ENCODE data around the gene ZC3H7A. TPM values are rescaled to one million over a fixed set of nuclear protein-coding genes. Genes with fewer than 3 reads are reported as not detected.

Gene ZC3H7A
- total and polyA plus RNA-seq, 10 of the 15 experiments (the other 5 are each of a cell fraction or from before 2014, with no cell fraction given) = 46.3 to 188 (median 68.6) TPM

DNA sequence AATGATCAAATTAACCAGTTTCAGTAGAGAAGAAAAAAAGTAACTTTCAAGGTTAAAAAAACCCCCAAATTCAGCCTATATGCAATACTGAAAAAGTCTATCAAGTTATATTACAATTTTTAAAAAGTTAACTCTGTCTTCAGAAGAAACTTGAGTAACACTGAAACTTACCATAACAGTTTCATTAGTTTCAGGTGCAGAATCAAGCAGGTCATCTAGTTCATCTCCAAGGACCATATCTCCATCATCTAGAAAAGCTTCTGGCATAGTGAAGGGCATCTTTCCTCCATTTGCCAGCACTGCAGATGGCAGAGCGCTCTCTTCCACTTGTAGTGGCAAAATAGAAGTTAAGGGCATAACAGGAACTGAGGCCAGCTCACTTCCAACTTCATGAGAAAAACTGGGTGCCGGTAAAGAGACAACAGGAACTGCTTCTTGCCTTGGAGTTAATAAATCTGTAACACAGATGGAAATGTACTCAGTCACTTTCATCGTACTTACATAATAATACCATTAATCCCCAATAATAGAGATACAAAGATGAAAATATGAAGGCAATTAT is 22.9 kb downstream of the ZC3H7A start:
- Histone ChIP-seq H3K79me2 (ENCODE audit: control insufficient read depth, insufficient read depth, low read length) (peaks cover 34% of the 10 kb centered on the region), H4K20me1 (ENCODE audit: control insufficient read depth, insufficient read depth) (no peaks in the 10 kb centered on the region), H3K9ac (ENCODE audit: control insufficient read depth, insufficient read depth, low read length) (no peak overlapping the region), H3K9me3 (replicated peaks; ENCODE audit: control insufficient read depth, insufficient read depth, low read length) (no peaks in the 10 kb centered on the region), H3K4me3 (peak overlapping the region; percentile 48; the same call in 1 of the 2 replicates), H3K4me1 (ENCODE audit: control insufficient read depth, insufficient read depth, low read length) (peaks cover 54% of the 10 kb centered on the region), H3K27ac (ENCODE audit: control insufficient read depth, insufficient read depth) (peak overlapping the region; percentile 48), H3K4me2 (ENCODE audit: control insufficient read depth, insufficient read depth) (peak overlapping the region; percentile 78), H3K36me3 (ENCODE audit: control insufficient read depth in 2 of 2, insufficient read depth in 2 of 2, low read length in 1 of 2) (peaks cover 8 to 31% of the 10 kb centered on the region in 2 experiments), H3K27me3 (replicated peaks in 1 of 2; ENCODE audit: control insufficient read depth in 2 of 2, insufficient read depth in 2 of 2, low read length in 1 of 2) (no peaks in the 10 kb centered on the region), H2AFZ (ENCODE audit: control insufficient read depth, low read depth, low read length) (no peak overlapping the region)
- POLR2A ChIA-PET = interaction anchor here (0.6 to 21.9 kb wide), 5 partner anchors 8 to 403 kb away, joined by 3 to 410 read pairs (median 6); partner anchors contain the start of gene ZC3H7A
- DNase-seq (ENCODE audit: low read depth, low spot score) (no peak), ATAC-seq (peak; percentile 80), FAIRE-seq (no peak)
- SMC1A ChIA-PET (ENCODE audit: uncharacterized antibody, unreplicated experiment) = interaction anchor here (0.9 to 10.3 kb wide), 5 partner anchors 9 to 33 kb away, joined by 3 to 82 read pairs (median 7); partner anchors contain the start of genes TXNDC11 and ZC3H7A
- intact Hi-C loops (cut with micrococcal nuclease; ENCODE audit: unreplicated experiment) = no loop called here
- in situ Hi-C loops (cut with MboI) = no loop called here
- BruUV-seq (replicated peaks) = no TSS peak
- TF ChIP-seq SPI1 (IDR thresholded peaks at IDR 0.05; ENCODE audit: borderline replicate concordance, insufficient read depth, low read depth, low read length) (peak; percentile 42; the same call in 1 of the 2 replicates), RUNX3 (IDR thresholded peaks at IDR 0.05; ENCODE audit: low read length) (peak; percentile 28; the same call in 1 of the 2 replicates), TARDBP (IDR thresholded peaks at IDR 0.05; ENCODE audit: borderline replicate concordance) (0 out of 2 replicates have a peak, but pooled peaks have one; percentile 30), YY1 (IDR thresholded peaks at IDR 0.05; ENCODE audit: low read depth, low read length) (0 out of 2 replicates have a peak, but pooled peaks have one; percentile 16), BMI1 (IDR thresholded peaks at IDR 0.05; ENCODE audit: borderline replicate concordance) (no peak), BHLHE40 (IDR thresholded peaks at IDR 0.05; ENCODE audit: borderline replicate concordance in 1 of 2, low read depth in 2 of 2, low read length in 1 of 2) (no peak), JUNB (IDR thresholded peaks at IDR 0.05) (peak; percentile 52), ETV6 (conservative IDR thresholded peaks at IDR 0.05 in 1 of 2, IDR thresholded peaks at IDR 0.05 in 1 of 2; ENCODE audit: borderline replicate concordance in 1 of 2, low read depth in 1 of 2) (0 out of 4 replicates have a peak, but pooled peaks of 1 of the 2 experiments have one; percentile 34)
- RAD21 ChIA-PET (ENCODE audit: unreplicated experiment) = interaction anchor here (1.0 to 5.7 kb wide), 4 partner anchors 10 to 86 kb away, joined by 3 to 33 read pairs (median 16); partner anchors contain the start of gene ZC3H7A
- CTCF ChIA-PET = interaction anchor here (1.1 to 1.4 kb wide), 2 partner anchors 10 to 24 kb away, joined by 4 read pairs; partner anchors contain the start of gene ZC3H7A
- WGBS (ENCODE audit: insufficient coverage, insufficient replicate concordance, low lambda C conversion rate, missing lambda C conversion rate) = 54% methylated on average over 3 of the region's 3 CpGs
